NCI-H748 (cell line): Measurements from ENCODE around the gene REV3L.
"Not testable (repeated sequence)": the region's sequence is repeated elsewhere in the genome, so short reads cannot be mapped to it uniquely, and the experiment has no call there.

Experiments used
- DNase-seq: peaks from one replicate; lab custom pipeline; 2025; ENCODE audit not compliant: unreplicated experiment; lab: John Stamatoyannopoulos, UW

REV3L gene

GRCh38 chr6:111377558-111378120 is 105.4 kb downstream of the REV3L start:
- no peak for DNase-seq

- DNase-seq = no peak
Observed at GRCh38 chr6:111367393-111368088, 115.5 kb downstream of the REV3L start.

GRCh38 chr6:111361648-111362047 is 121.4 kb downstream of the REV3L start:
- DNase-seq = peak; percentile 41

- no peak for DNase-seq
Observed at GRCh38 chr6:111358454-111358853, 124.6 kb downstream of the REV3L start.

GRCh38 chr6:111357705-111358104 is 125.3 kb downstream of the REV3L start:
- no peak for DNase-seq

GRCh38 chr6:111356551-111356950 is 126.5 kb downstream of the REV3L start:
- no peak for DNase-seq

- DNase-seq = no peak
Observed at GRCh38 chr6:111354758-111355555, 128.1 kb downstream of the REV3L start.

GRCh38 chr6:111353912-111354462 is 129.0 kb downstream of the REV3L start:
- no peak for DNase-seq

GRCh38 chr6:111347589-111347988 is 135.4 kb downstream of the REV3L start:
- DNase-seq = no peak

GRCh38 chr6:111342913-111343312 is 140.1 kb downstream of the REV3L start:
- DNase-seq = no peak

GRCh38 chr6:111339294-111339693 is 143.7 kb downstream of the REV3L start:
- no peak for DNase-seq

GRCh38 chr6:111338843-111339242 is 144.2 kb downstream of the REV3L start:
- no peak for DNase-seq

- no peak for DNase-seq
Observed at GRCh38 chr6:111337829-111338236, 145.2 kb downstream of the REV3L start.

GRCh38 chr6:111329882-111330633 is 153.0 kb downstream of the REV3L start:
- no peak for DNase-seq

- DNase-seq = no peak
Observed at GRCh38 chr6:111326563-111326962, 156.5 kb downstream of the REV3L start.

- DNase-seq = no peak
Observed at GRCh38 chr6:111322145-111322544, 160.9 kb downstream of the REV3L start.

- not testable (repeated sequence) for DNase-seq
Observed at GRCh38 chr6:111307950-111308349, 175.1 kb downstream of the REV3L start.

- DNase-seq = no peak
Observed at GRCh38 chr6:111307275-111307858, 175.7 kb downstream of the REV3L start.

GRCh38 chr6:111306104-111306888 is 176.7 kb downstream of the REV3L start:
- DNase-seq = no peak

GRCh38 chr6:111301946-111302345 is 181.1 kb downstream of the REV3L start:
- no peak for DNase-seq
